Measurements from ENCODE around the gene COQ7.

Gene COQ7

DNA sequence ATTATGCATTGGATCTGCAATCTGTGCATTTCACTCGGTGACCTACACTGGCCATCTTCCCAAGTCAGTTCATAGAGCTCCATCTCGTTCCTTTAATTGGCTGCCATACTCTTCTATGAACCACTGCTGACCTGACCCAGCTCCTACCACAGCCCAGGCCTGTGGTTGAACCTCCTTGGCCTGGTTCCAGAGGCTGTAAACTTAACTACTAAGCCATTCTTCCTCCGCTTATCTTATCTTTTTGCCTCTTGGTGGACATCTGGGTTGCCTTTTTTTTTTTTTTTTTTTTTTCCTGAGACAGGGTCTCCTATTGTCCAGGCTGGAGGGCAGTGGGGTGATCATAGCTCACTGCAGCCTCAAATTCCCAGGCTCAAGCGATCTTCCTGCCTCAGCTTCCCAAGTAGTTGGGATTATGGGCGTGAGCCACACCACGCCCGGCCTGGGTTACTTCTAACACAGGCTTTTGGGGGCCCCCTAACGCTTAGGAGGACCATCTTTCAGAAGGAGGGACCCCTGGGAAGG is 18.3 kb downstream of the COQ7 start:
- H3K4me1 ChIP-seq (ENCODE audit: low read depth, poor library complexity, severe bottlenecking), result no peaks in the 10 kb centered on the region
- peak overlapping the region; percentile 58; the same call in 1 of the 2 replicates for H2AFZ ChIP-seq (ENCODE audit: low read depth)
- H3K4me2 ChIP-seq, result no peak overlapping the region; the same call in 1 of the 2 replicates
- H3K4me3 ChIP-seq (IDR thresholded peaks at IDR 0.05; ENCODE audit: insufficient read depth, low read depth, low read length), result no peak overlapping the region
- H3K36me3 ChIP-seq (ENCODE audit: insufficient read depth), result no peaks in the 10 kb centered on the region
- TF ChIP-seq, protein P1, sequence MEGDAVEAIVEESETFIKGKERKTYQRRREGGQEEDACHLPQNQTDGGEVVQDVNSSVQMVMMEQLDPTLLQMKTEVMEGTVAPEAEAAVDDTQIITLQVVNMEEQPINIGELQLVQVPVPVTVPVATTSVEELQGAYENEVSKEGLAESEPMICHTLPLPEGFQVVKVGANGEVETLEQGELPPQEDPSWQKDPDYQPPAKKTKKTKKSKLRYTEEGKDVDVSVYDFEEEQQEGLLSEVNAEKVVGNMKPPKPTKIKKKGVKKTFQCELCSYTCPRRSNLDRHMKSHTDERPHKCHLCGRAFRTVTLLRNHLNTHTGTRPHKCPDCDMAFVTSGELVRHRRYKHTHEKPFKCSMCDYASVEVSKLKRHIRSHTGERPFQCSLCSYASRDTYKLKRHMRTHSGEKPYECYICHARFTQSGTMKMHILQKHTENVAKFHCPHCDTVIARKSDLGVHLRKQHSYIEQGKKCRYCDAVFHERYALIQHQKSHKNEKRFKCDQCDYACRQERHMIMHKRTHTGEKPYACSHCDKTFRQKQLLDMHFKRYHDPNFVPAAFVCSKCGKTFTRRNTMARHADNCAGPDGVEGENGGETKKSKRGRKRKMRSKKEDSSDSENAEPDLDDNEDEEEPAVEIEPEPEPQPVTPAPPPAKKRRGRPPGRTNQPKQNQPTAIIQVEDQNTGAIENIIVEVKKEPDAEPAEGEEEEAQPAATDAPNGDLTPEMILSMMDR (conservative IDR thresholded peaks at IDR 0.05; ENCODE audit: low read depth, low read length), result no peak
- H3K9ac ChIP-seq, result no peak overlapping the region
- H3K27ac ChIP-seq, result no peak overlapping the region
- H3K27me3 ChIP-seq (ENCODE audit: insufficient read depth, low read depth), result no peaks in the 10 kb centered on the region
- no peaks in the 10 kb centered on the region for H4K20me1 ChIP-seq (ENCODE audit: insufficient read depth)
- no peaks in the 10 kb centered on the region for H3K79me2 ChIP-seq (ENCODE audit: insufficient read depth, low read depth)

DNA sequence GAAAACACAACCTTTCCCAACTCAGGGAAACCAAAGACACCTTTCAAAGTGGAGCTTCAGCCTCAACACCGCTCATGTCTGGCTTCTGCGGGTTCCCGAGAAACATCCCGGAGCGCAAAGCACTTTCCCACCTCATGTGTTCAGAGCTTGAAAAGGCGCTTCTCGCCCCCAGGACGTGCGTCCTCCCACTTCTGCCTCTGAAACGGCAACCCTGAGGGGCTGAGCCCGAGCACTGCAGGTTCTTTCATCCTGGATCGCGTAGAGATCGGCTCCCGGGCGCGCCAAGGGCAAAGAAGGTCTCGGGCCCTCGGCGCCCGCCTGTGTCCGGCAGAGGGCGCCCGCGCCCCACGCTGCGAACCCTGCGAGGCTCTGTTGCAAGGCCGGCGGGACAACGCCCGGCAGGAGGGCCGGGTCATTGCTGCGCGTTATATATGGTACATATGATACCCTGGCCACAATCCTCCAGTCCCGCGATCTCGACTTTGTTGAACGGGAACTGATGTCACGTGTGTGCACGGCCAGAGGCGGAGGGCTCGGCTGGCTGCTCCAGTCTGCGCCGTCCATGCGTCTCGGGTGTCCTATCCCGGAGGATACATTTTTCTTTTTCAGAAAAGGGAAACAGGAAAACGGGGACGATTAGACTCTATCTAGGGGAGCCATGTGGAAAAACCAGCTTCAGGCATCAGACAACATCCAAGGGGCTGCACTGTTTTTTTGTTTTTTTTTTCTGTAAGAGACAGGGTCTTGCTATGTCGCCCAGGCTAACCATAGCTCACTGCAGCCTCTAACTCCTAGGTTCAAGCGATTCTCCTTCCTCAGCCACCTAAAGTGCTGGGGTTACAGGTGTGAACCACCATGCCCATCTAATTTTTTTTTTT is 19.1 kb downstream of the COQ7 start:
- no peak overlapping the region for H3K4me3 ChIP-seq (IDR thresholded peaks at IDR 0.05; ENCODE audit: insufficient read depth, low read depth, low read length)
- H3K4me2 ChIP-seq, result peak overlapping the region; percentile 35; the same call in 1 of the 2 replicates
- no peaks in the 10 kb centered on the region for H3K27me3 ChIP-seq (ENCODE audit: insufficient read depth, low read depth)
- H3K36me3 ChIP-seq (ENCODE audit: insufficient read depth), result no peaks in the 10 kb centered on the region
- H4K20me1 ChIP-seq (ENCODE audit: insufficient read depth), result no peaks in the 10 kb centered on the region
- peak overlapping the region; percentile 58 for H2AFZ ChIP-seq (ENCODE audit: low read depth)
- H3K27ac ChIP-seq, result no peak overlapping the region
- no peaks in the 10 kb centered on the region for H3K4me1 ChIP-seq (ENCODE audit: low read depth, poor library complexity, severe bottlenecking)
- no peak overlapping the region for H3K9ac ChIP-seq
- TF ChIP-seq, protein P1 (conservative IDR thresholded peaks at IDR 0.05; ENCODE audit: low read depth, low read length), result peak; percentile 96
- H3K79me2 ChIP-seq (ENCODE audit: insufficient read depth, low read depth), result no peaks in the 10 kb centered on the region

DNA sequence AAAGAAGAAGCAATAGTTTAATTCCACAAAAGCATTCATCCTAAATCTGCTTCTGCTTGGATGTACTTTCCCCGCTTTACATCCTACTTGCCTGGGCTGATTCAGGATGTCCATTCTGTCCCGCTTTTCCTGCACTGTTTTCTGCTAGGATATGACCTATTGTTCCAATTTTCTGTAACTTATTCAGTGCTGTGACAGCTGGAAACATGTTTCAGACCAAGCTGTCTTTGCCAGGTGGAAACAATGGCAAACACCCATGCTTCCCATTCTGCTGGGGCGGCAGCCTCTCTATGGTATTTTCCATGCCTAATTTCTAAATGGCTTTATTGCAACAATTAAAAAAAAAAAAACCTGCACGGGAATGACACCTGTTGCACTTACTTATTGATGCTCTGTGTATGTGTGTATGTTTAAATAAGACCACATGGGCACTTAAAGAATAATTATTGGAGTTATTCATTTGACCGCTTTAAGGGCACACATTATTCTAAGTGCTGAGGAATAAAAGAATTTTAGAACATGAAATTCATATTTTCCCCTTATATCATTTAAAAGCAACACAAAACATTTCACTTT is 21.0 kb downstream of the COQ7 start:
- H3K4me3 ChIP-seq (IDR thresholded peaks at IDR 0.05; ENCODE audit: insufficient read depth, low read depth, low read length), result no peak overlapping the region
- H3K4me2 ChIP-seq, result no peak overlapping the region
- TF ChIP-seq, protein P1 (conservative IDR thresholded peaks at IDR 0.05; ENCODE audit: low read depth, low read length), result no peak
- H4K20me1 ChIP-seq (ENCODE audit: insufficient read depth), result no peaks in the 10 kb centered on the region
- no peaks in the 10 kb centered on the region for H3K27me3 ChIP-seq (ENCODE audit: insufficient read depth, low read depth)
- H3K27ac ChIP-seq, result no peak overlapping the region
- H2AFZ ChIP-seq (ENCODE audit: low read depth), result no peak overlapping the region
- no peaks in the 10 kb centered on the region for H3K4me1 ChIP-seq (ENCODE audit: low read depth, poor library complexity, severe bottlenecking)
- H3K36me3 ChIP-seq (ENCODE audit: insufficient read depth), result no peaks in the 10 kb centered on the region
- H3K9ac ChIP-seq, result no peak overlapping the region
- H3K79me2 ChIP-seq (ENCODE audit: insufficient read depth, low read depth), result no peaks in the 10 kb centered on the region

DNA sequence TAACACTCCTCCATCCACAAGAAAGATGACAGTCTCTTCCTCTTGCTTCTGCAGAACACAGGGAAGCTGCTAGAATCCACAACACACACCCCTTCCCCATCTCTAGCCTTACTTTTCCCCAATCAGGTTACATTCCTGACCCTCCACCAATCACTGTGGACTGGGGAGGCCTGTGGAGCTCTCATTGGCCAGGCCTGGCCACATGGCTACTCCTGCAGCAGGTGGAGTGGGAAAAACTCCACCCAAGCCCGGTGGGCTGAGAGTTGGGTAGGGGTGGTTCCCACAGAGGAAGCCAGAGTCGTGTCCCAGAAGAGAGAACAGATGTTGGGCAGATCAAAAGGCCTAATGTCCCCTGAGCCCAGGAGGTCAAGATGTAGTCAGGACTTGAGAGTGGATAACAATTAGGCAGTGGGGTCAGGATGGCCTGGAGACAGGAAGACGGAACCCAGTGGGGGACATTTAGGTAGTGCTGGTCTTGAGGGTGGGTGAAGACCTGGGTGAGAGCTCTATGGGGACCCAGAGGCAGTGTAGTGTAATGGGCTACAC is 22.1 kb downstream of the COQ7 start:
- Histone ChIP-seq H4K20me1 (ENCODE audit: insufficient read depth) (no peaks in the 10 kb centered on the region), H3K4me1 (ENCODE audit: low read depth, poor library complexity, severe bottlenecking) (no peaks in the 10 kb centered on the region), H3K9ac (no peak overlapping the region), H2AFZ (ENCODE audit: low read depth) (no peak overlapping the region), H3K36me3 (ENCODE audit: insufficient read depth) (no peaks in the 10 kb centered on the region), H3K4me2 (no peak overlapping the region), H3K4me3 (IDR thresholded peaks at IDR 0.05; ENCODE audit: insufficient read depth, low read depth, low read length) (no peak overlapping the region), H3K27me3 (ENCODE audit: insufficient read depth, low read depth) (no peaks in the 10 kb centered on the region), H3K27ac (no peak overlapping the region), H3K79me2 (ENCODE audit: insufficient read depth, low read depth) (no peaks in the 10 kb centered on the region)
- TF ChIP-seq, protein P1 (conservative IDR thresholded peaks at IDR 0.05; ENCODE audit: low read depth, low read length), result no peak

Data from KMS-11 (cell line).